Neural progenitor cell (in vitro differentiated cells): ENCODE data around the gene ANXA6. TPM values are rescaled to one million over a fixed set of nuclear protein-coding genes. Genes with fewer than 3 reads are reported as not detected.

Source experiments
- DNase-seq: peaks from one replicate; pipeline ENCODE4 v3.0.0-alpha.2; 2016; ENCODE audit warnings: low spot score
- H2AFZ ChIP-seq: fragments of 200-600 bp; sonication (generic); replicated peaks from 2 replicates; pipeline ENCODE4 v1.6.1; 2016; ENCODE audit warnings: antibody characterized with exemption
- H3F3A ChIP-seq: fragments of 200-600 bp; sonication (generic); 2 replicates; pipeline ENCODE4 v1.6.1; 2016; ENCODE audit warnings: antibody characterized with exemption, low read depth
- H3K27ac ChIP-seq: fragments of 200-600 bp; sonication (generic); 2 replicates; pipeline ENCODE4 v1.5.1; 2016; ENCODE audit warnings: mild to moderate bottlenecking
- H3K27me3 ChIP-seq: fragments of 200-600 bp; sonication (generic); 2 replicates; pipeline ENCODE4 v1.6.1; 2016; ENCODE audit warnings: mild to moderate bottlenecking, moderate library complexity
- H3K36me3 ChIP-seq: fragments of 200-600 bp; sonication (generic); 2 replicates; pipeline ENCODE4 v1.5.1; 2016
- H3K4me1 ChIP-seq: fragments of 200-600 bp; sonication (generic); 2 replicates; pipeline ENCODE4 v1.6.1; 2016; ENCODE audit warnings: mixed run types
- H3K4me2 ChIP-seq: fragments of 200-600 bp; sonication (generic); 2 replicates; pipeline ENCODE4 v1.6.1; 2016
- H3K4me3 ChIP-seq: fragments of 200-600 bp; sonication (generic); 2 replicates; pipeline ENCODE4 v1.5.1; 2016
- H3K79me2 ChIP-seq: fragments of 200-600 bp; sonication (generic); 2 replicates; pipeline ENCODE4 v1.6.1; 2016; ENCODE audit warnings: low read depth
- H3K9ac ChIP-seq: fragments of 200-600 bp; sonication (generic); 2 replicates; pipeline ENCODE4 v1.6.1; 2016
- H3K9me3 ChIP-seq: fragments of 200-600 bp; sonication (generic); 2 replicates; pipeline ENCODE4 v1.5.1; 2016; ENCODE audit warnings: low read depth
- H4K20me1 ChIP-seq: fragments of 200-600 bp; sonication (generic); 2 replicates; pipeline ENCODE4 v1.6.1; 2016; ENCODE audit warnings: low read depth
- H3K27ac Mint-ChIP-seq: 3 replicates; pipeline ENCODE4 v1.8.0; 2021; ENCODE audit warnings: mixed read lengths
- H3K27me3 Mint-ChIP-seq: 2 replicates; pipeline ENCODE4 v1.8.0; 2022; ENCODE audit warnings: low read depth, mild to moderate bottlenecking, inconsistent platforms, moderate library complexity, mixed read lengths; ENCODE audit not compliant: insufficient read depth
- H3K36me3 Mint-ChIP-seq: 3 replicates; pipeline ENCODE4 v1.8.0; 2021; ENCODE audit warnings: mixed read lengths
- H3K4me1 Mint-ChIP-seq: 3 replicates; pipeline ENCODE4 v1.8.0; 2021; ENCODE audit warnings: mixed read lengths
- H3K4me3 Mint-ChIP-seq: 3 replicates; pipeline ENCODE4 v1.8.0; 2021; ENCODE audit warnings: mild to moderate bottlenecking, moderate library complexity, mixed read lengths
- H3K9me3 Mint-ChIP-seq: 3 replicates; pipeline ENCODE4 v1.8.0; 2020; ENCODE audit warnings: mixed read lengths
- CTCF ChIP-seq: fragments of 200-600 bp; sonication (generic); IDR thresholded peaks from 2 replicates; pipeline ENCODE4 v1.5.1; 2017; ENCODE audit warnings: antibody characterized with exemption, mild to moderate bottlenecking
- EZH2 ChIP-seq: fragments of 200-600 bp; sonication (generic); IDR thresholded peaks from 2 replicates; pipeline ENCODE4 v1.6.1; 2017; ENCODE audit warnings: antibody characterized with exemption, mild to moderate bottlenecking, moderate library complexity
- EZH2phosphoT487 ChIP-seq: fragments of 200-600 bp; sonication (generic); IDR thresholded peaks from 2 replicates; pipeline ENCODE4 v1.6.1; 2017; ENCODE audit warnings: antibody characterized with exemption
- total RNA-seq: library from RNA; depleted of rRNA; stranded (reverse); fragments of >200 nt; gene quantifications from 2 replicates; pipeline ENCODE4 v1.2.3, GENCODE V29; 2015; ENCODE audit warnings: low replicate concordance

ANXA6 gene
- total RNA-seq, 1 donor from 2014 or later, result 97.6 TPM

GRCh38 chr5:151087486-151087885 lies 70.1 kb downstream of the ANXA6 start:
- H3K9me3 ChIP-seq, result no peaks in the 10 kb centered on the region
- H3K4me3 Mint-ChIP-seq, result no peak overlapping the region
- H3K4me1 Mint-ChIP-seq, result peaks cover 3% of the 10 kb centered on the region
- H3K9me3 Mint-ChIP-seq, result no peaks in the 10 kb centered on the region
- H3K27me3 ChIP-seq, result no peaks in the 10 kb centered on the region
- H3K9ac ChIP-seq, result no peak overlapping the region
- H3K27me3 Mint-ChIP-seq, result peaks cover 2% of the 10 kb centered on the region
- TF ChIP-seq EZH2 (no peak), CTCF (no peak)
- no peak overlapping the region for H2AFZ ChIP-seq
- peaks cover 2% of the 10 kb centered on the region for H3K4me1 ChIP-seq
- H3K36me3 Mint-ChIP-seq, result no peaks in the 10 kb centered on the region
- no peak overlapping the region for H3K4me2 ChIP-seq
- H3K79me2 ChIP-seq, result no peaks in the 10 kb centered on the region
- H4K20me1 ChIP-seq, result no peaks in the 10 kb centered on the region
- DNase-seq, result no peak
- peak overlapping the region; percentile 53 for H3K27ac Mint-ChIP-seq
- peaks cover 1% of the 10 kb centered on the region for H3F3A ChIP-seq
- H3K4me3 ChIP-seq, result no peak overlapping the region
- no peak overlapping the region for H3K27ac ChIP-seq
- no peaks in the 10 kb centered on the region for H3K36me3 ChIP-seq

- Histone ChIP-seq H3K27me3 (no peaks in the 10 kb centered on the region), H3K4me2 (no peak overlapping the region), H3K9me3 (no peaks in the 10 kb centered on the region), H3K4me3 (no peak overlapping the region), H2AFZ (peak overlapping the region; percentile 6), H4K20me1 (no peaks in the 10 kb centered on the region), H3K27ac (no peak overlapping the region), H3K79me2 (no peaks in the 10 kb centered on the region), H3K36me3 (no peaks in the 10 kb centered on the region), H3K9ac (no peak overlapping the region), H3F3A (peaks cover 3% of the 10 kb centered on the region), H3K4me1 (peaks cover 7% of the 10 kb centered on the region)
- H3K4me3 Mint-ChIP-seq, result no peak overlapping the region
- no peaks in the 10 kb centered on the region for H3K36me3 Mint-ChIP-seq
- peaks cover 9% of the 10 kb centered on the region for H3K4me1 Mint-ChIP-seq
- TF ChIP-seq EZH2phosphoT487, result no peak
- no peak for TF ChIP-seq CTCF
- TF ChIP-seq EZH2, result no peak
- H3K27me3 Mint-ChIP-seq, result peaks cover 2% of the 10 kb centered on the region
- H3K27ac Mint-ChIP-seq, result no peak overlapping the region
- H3K9me3 Mint-ChIP-seq, result no peaks in the 10 kb centered on the region
- DNase-seq, result no peak
Observed at GRCh38 chr5:151086905-151087360, 70.6 kb downstream of the ANXA6 start.

GRCh38 chr5:151086192-151086869 lies 71.2 kb downstream of the ANXA6 start:
- H2AFZ ChIP-seq, result no peak overlapping the region
- no peak for DNase-seq
- TF ChIP-seq EZH2 (no peak), EZH2phosphoT487 (no peak), CTCF (no peak)
- H3K4me1 Mint-ChIP-seq, result peaks cover 13% of the 10 kb centered on the region
- no peak overlapping the region for H3K4me2 ChIP-seq
- peaks cover 2% of the 10 kb centered on the region for H3K27me3 Mint-ChIP-seq
- H3K9ac ChIP-seq, result no peak overlapping the region
- peaks cover 10% of the 10 kb centered on the region for H3K4me1 ChIP-seq
- H3K27ac Mint-ChIP-seq, result peak overlapping the region; percentile 4
- no peaks in the 10 kb centered on the region for H3K27me3 ChIP-seq
- H3K79me2 ChIP-seq, result no peaks in the 10 kb centered on the region
- H3K4me3 ChIP-seq, result no peak overlapping the region
- H3K4me3 Mint-ChIP-seq, result no peak overlapping the region
- peaks cover 3% of the 10 kb centered on the region for H3F3A ChIP-seq
- no peak overlapping the region for H3K27ac ChIP-seq
- H4K20me1 ChIP-seq, result no peaks in the 10 kb centered on the region
- H3K36me3 ChIP-seq, result no peaks in the 10 kb centered on the region
- no peaks in the 10 kb centered on the region for H3K9me3 Mint-ChIP-seq
- no peaks in the 10 kb centered on the region for H3K9me3 ChIP-seq
- no peaks in the 10 kb centered on the region for H3K36me3 Mint-ChIP-seq
